Peyer's patch (tissue), 4 donors: Measurements from ENCODE around the gene MCRIP2.

Source experiments
- POLR2A ChIP-seq, 2 donors: fragments of 450-650 bp; IDR thresholded peaks; one replicate each; pipeline ENCODE4 v1.5.1; 2017; ENCODE audit warnings: antibody characterized with exemption in 2 of 2, mild to moderate bottlenecking in 2 of 2, moderate library complexity in 2 of 2
- TF ChIP-seq, protein P1 (sequence below), 6 experiments: fragments of 450-650 bp in 4 of 6; fragments of 200-600 bp in 2 of 6; sonication (generic) in 1 of 6; IDR thresholded peaks; one replicate each; pipeline ENCODE4 v1.5.1; 2017 to 2019; ENCODE audit warnings: antibody characterized with exemption in 6 of 6, mild to moderate bottlenecking in 3 of 6, moderate library complexity in 1 of 6

- TF ChIP-seq POLR2A (IDR thresholded peaks at IDR 0.05) = no peak
- TF ChIP-seq, protein P1, sequence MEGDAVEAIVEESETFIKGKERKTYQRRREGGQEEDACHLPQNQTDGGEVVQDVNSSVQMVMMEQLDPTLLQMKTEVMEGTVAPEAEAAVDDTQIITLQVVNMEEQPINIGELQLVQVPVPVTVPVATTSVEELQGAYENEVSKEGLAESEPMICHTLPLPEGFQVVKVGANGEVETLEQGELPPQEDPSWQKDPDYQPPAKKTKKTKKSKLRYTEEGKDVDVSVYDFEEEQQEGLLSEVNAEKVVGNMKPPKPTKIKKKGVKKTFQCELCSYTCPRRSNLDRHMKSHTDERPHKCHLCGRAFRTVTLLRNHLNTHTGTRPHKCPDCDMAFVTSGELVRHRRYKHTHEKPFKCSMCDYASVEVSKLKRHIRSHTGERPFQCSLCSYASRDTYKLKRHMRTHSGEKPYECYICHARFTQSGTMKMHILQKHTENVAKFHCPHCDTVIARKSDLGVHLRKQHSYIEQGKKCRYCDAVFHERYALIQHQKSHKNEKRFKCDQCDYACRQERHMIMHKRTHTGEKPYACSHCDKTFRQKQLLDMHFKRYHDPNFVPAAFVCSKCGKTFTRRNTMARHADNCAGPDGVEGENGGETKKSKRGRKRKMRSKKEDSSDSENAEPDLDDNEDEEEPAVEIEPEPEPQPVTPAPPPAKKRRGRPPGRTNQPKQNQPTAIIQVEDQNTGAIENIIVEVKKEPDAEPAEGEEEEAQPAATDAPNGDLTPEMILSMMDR (IDR thresholded peaks at IDR 0.05) = no peak
These were observed 8.1 kb upstream of the MCRIP2 start for GRCh38 chr16:633336-634050.
